Mesendoderm (in vitro differentiated cells): ENCODE data around the gene CNGB1.

Experiments used
- DNase-seq: peaks from one replicate; pipeline ENCODE4 v3.0.0; 2013
- H2AK5ac ChIP-seq: 2 replicates; pipeline ENCODE4 v1.6.1; 2013; ENCODE audit warnings: low read length, inconsistent platforms
- H2BK120ac ChIP-seq: 2 replicates; pipeline ENCODE4 v1.6.1; 2013; ENCODE audit warnings: low read depth, mild to moderate bottlenecking, low read length, moderate library complexity, mixed read lengths
- H2BK15ac ChIP-seq: replicated peaks from 2 replicates; pipeline ENCODE4 v1.6.1; 2013; ENCODE audit warnings: low read depth, mild to moderate bottlenecking, moderate library complexity
- H2BK5ac ChIP-seq: 2 replicates; pipeline ENCODE4 v1.6.1; 2013; ENCODE audit warnings: low read length, inconsistent platforms
- H3K18ac ChIP-seq: 2 replicates; pipeline ENCODE4 v1.6.1; 2013; ENCODE audit warnings: mild to moderate bottlenecking, low read length, mixed read lengths
- H3K23ac ChIP-seq: one replicate; pipeline ENCODE4 v1.6.1; 2013; ENCODE audit warnings: low read length
- H3K27ac ChIP-seq: 2 replicates; pipeline ENCODE4 v1.5.1; 2013; ENCODE audit warnings: low read depth, mild to moderate bottlenecking, inconsistent platforms, low read length, moderate library complexity
- H3K27me3 ChIP-seq: 2 replicates; pipeline ENCODE4 v1.6.1; 2013; ENCODE audit warnings: low read length, control low read depth, mild to moderate bottlenecking, inconsistent platforms; ENCODE audit not compliant: insufficient read depth, poor library complexity
- H3K36me3 ChIP-seq: 2 replicates; pipeline ENCODE4 v1.6.1; 2013; ENCODE audit warnings: low read length, inconsistent platforms; ENCODE audit not compliant: control insufficient read depth, insufficient read depth
- H3K4ac ChIP-seq: one replicate; pipeline ENCODE4 v1.6.1; 2013; ENCODE audit warnings: low read depth, mild to moderate bottlenecking, low read length, moderate library complexity
- H3K4me1 ChIP-seq: 2 replicates; pipeline ENCODE4 v1.6.1; 2013; ENCODE audit warnings: low read depth, low read length, inconsistent platforms; ENCODE audit not compliant: control insufficient read depth
- H3K4me2 ChIP-seq: 2 replicates; pipeline ENCODE4 v1.6.1; 2013; ENCODE audit warnings: low read length
- H3K4me3 ChIP-seq: 2 replicates; pipeline ENCODE4 v1.5.1; 2013; ENCODE audit warnings: mild to moderate bottlenecking, low read length
- H3K56ac ChIP-seq: one replicate; pipeline ENCODE4 v1.6.1; 2013; ENCODE audit warnings: low read length
- H3K79me1 ChIP-seq: 2 replicates; pipeline ENCODE4 v1.6.1; 2013; ENCODE audit warnings: low read length, inconsistent platforms
- H3K79me2 ChIP-seq: 2 replicates; pipeline ENCODE4 v1.6.1; 2013; ENCODE audit warnings: mild to moderate bottlenecking, low read length; ENCODE audit not compliant: control insufficient read depth, insufficient read depth
- H3K9ac ChIP-seq: 2 replicates; pipeline ENCODE4 v1.6.1; 2013; ENCODE audit warnings: low read length, inconsistent platforms
- H4K5ac ChIP-seq: one replicate; pipeline ENCODE4 v1.6.1; 2013; ENCODE audit warnings: low read length
- H4K8ac ChIP-seq: one replicate; pipeline ENCODE4 v1.6.1; 2013; ENCODE audit warnings: low read depth, mild to moderate bottlenecking, control low read depth, low read length, moderate library complexity
- WGBS: extraction: QIAGEN DNeasy Blood & Tissue Kit; methylation state at CpG from one replicate; pipeline ENCODE4 v1.1.7; 2013; ENCODE audit warnings: low lambda C conversion rate, missing lambda C conversion rate; ENCODE audit not compliant: insufficient coverage; ENCODE audit errors: extremely low coverage; 5-methylcytosine and 5-hydroxymethylcytosine counted together

CNGB1 gene

DNA sequence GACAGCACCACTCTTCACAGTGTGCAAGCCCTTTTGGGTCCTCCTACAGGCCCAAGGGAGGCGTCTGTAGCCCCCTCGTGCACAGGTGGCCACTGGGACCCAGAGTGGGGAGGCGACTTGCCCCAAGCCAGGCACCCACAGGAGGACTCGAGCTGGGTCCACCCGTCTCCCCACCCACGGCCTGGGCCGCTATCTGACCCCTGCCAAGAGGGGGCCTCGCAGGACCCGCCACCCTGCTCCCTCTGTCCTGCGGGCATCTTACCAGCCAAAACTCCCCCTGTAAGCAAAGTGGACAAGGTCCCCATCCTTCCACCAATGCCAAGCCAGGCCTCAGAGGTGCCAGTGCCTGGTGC, 31.1 kb downstream of the CNGB1 start:
- Histone ChIP-seq H3K23ac (no peak overlapping the region), H2BK15ac (no peak overlapping the region), H2BK5ac (no peak overlapping the region), H3K4me2 (no peak overlapping the region), H3K79me2 (no peaks in the 10 kb centered on the region), H2AK5ac (no peak overlapping the region), H3K4me3 (no peak overlapping the region), H4K5ac (no peak overlapping the region), H2BK120ac (no peak overlapping the region), H3K4me1 (no peaks in the 10 kb centered on the region), H3K79me1 (no peaks in the 10 kb centered on the region), H3K36me3 (no peaks in the 10 kb centered on the region), H3K27ac (no peak overlapping the region), H3K56ac (no peak overlapping the region), H3K9ac (no peak overlapping the region), H4K8ac (no peak overlapping the region), H3K18ac (no peak overlapping the region), H3K27me3 (no peaks in the 10 kb centered on the region), H3K4ac (no peak overlapping the region)
- WGBS = no CpG with 5 or more reads among the region's 10 CpGs
- no peak for DNase-seq

DNA sequence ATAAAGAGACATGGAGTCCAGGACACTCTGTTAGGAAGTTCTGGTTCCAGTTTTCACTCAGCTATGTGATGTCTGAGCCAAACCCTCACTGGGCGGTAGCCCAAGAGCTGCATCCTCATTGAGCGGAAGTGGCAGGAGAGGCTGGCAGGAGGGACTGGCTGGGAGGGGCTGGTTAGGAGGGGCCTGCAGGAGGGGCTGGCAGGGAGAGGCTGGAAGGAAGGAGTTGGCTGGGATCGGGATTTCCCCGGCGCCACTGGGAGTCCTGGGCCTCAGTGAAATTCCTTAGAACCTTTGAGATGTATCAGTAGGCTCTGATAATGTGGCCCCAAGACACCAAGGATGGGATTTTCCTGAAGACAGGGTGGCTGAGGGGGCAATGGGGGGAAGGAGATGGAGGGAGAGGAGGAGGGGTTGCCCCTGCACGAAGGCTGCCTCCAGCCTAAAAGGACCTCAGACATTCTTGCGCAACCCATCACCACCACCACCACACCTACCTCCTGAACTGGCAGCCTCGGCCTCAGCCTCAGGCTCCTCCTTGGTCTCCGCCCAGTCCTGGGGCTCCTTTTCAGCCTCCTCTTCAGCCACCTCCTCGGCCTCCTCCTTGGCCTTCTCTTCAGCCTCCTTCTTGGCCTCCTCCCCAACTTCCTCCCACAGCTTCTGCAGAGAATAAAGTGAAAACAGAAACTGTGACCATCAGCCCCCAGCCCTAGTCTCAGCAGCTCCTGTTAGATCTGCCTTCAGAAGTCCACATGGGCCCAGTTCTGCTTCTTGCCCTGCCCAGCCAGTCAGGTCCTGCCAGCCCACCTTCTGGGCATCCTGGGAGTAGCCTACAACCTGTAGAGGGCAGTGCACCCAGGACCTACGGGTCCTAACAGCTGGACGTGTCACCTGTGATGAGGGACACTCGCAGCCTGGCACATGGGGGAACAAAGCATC, 31.7 kb downstream of the CNGB1 start:
- DNase-seq = peak; percentile 31
- Histone ChIP-seq H3K4me3 (no peak overlapping the region), H2BK120ac (no peak overlapping the region), H3K79me2 (no peaks in the 10 kb centered on the region), H3K27ac (no peak overlapping the region), H3K56ac (no peak overlapping the region), H2AK5ac (no peak overlapping the region), H2BK15ac (no peak overlapping the region), H4K5ac (no peak overlapping the region), H3K79me1 (no peaks in the 10 kb centered on the region), H3K4ac (no peak overlapping the region), H3K18ac (no peak overlapping the region), H3K4me2 (no peak overlapping the region), H3K23ac (no peak overlapping the region), H3K36me3 (no peaks in the 10 kb centered on the region), H2BK5ac (no peak overlapping the region), H4K8ac (no peak overlapping the region), H3K27me3 (no peaks in the 10 kb centered on the region), H3K4me1 (no peaks in the 10 kb centered on the region), H3K9ac (no peak overlapping the region)
- no CpG with 5 or more reads among the region's 13 CpGs for WGBS

DNA sequence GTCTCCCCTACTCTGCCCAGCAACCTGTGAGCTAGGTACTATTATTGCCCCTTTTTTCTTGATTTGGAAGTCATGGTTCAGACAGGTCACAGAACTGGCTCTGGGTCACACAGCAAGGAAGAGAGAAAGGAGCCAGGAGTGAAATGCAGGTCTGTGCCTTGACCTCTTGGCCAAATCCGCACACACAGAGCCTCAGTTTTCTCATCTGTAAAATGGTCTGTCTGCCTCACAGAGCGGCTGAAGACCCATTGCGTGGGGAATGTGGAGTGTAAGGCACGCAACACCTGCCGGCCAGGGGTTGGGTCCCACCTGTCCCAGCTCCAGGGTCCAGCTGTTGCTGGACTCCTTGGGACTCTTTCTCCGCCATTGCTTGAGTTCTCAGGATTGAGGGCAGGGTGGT, 32.4 kb downstream of the CNGB1 start:
- Histone ChIP-seq H2BK15ac (no peak overlapping the region), H3K18ac (no peak overlapping the region), H3K23ac (no peak overlapping the region), H2AK5ac (no peak overlapping the region), H3K4me3 (no peak overlapping the region), H3K56ac (no peak overlapping the region), H4K8ac (no peak overlapping the region), H3K9ac (no peak overlapping the region), H3K4ac (no peak overlapping the region), H3K36me3 (no peaks in the 10 kb centered on the region), H3K4me1 (no peaks in the 10 kb centered on the region), H4K5ac (no peak overlapping the region), H2BK120ac (no peak overlapping the region), H3K79me2 (no peaks in the 10 kb centered on the region), H3K27me3 (no peaks in the 10 kb centered on the region), H2BK5ac (no peak overlapping the region), H3K4me2 (no peak overlapping the region), H3K79me1 (no peaks in the 10 kb centered on the region), H3K27ac (no peak overlapping the region)
- no peak for DNase-seq
- no CpG with 5 or more reads among the region's 6 CpGs for WGBS

DNA sequence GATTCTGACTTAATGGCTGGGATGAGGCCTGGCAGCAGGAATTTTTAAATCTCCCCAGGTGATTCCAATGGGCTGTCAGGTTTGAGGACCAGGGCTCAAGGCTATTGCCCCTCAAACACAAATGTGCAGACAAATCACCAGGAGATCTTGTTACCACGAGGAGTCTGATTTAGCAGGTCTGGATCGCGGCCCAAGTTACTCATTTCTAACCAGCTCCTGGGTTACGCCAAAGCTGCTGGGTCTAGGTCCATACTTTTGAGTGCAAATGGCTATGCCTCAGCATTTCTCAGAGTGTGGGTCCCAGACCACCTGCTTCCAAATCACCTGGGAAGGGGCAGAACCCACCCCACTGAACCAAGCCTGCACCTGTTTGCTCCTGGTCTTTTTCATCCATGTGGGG, 33.1 kb downstream of the CNGB1 start:
- no CpG with 5 or more reads among the region's 4 CpGs for WGBS
- no peak overlapping the region for H2AK5ac ChIP-seq
- H2BK5ac ChIP-seq = no peak overlapping the region
- no peak overlapping the region for H4K5ac ChIP-seq
- no peaks in the 10 kb centered on the region for H3K79me2 ChIP-seq
- H2BK15ac ChIP-seq = no peak overlapping the region
- H3K27ac ChIP-seq = no peak overlapping the region
- no peak overlapping the region for H3K4ac ChIP-seq
- H3K56ac ChIP-seq = no peak overlapping the region
- no peak overlapping the region for H3K18ac ChIP-seq
- H4K8ac ChIP-seq = no peak overlapping the region
- H3K9ac ChIP-seq = no peak overlapping the region
- no peak overlapping the region for H2BK120ac ChIP-seq
- no peaks in the 10 kb centered on the region for H3K79me1 ChIP-seq
- no peaks in the 10 kb centered on the region for H3K4me1 ChIP-seq
- H3K23ac ChIP-seq = no peak overlapping the region
- DNase-seq = no peak
- no peaks in the 10 kb centered on the region for H3K27me3 ChIP-seq
- no peak overlapping the region for H3K4me3 ChIP-seq
- no peaks in the 10 kb centered on the region for H3K36me3 ChIP-seq
- no peak overlapping the region for H3K4me2 ChIP-seq

DNA sequence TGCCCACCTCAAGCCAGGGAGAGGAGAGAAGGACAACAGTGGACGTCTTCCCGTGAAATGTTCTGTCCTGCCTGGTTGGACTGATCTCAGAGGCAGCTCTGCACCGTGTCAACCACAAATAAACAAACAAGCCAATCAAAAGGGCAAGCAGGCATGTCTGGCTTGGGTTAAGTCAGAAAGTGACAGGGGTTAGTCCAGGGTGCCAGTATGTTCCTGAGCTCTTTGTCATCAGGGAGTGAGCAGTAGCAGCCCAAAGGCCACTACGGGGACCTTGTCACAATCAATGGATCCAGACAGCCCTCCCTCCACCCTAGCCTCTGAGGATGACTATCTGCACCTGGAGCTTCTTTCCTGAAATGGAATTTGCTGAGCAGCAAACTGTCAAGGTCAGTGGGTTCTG, 35.0 kb downstream of the CNGB1 start:
- no peak overlapping the region for H2BK15ac ChIP-seq
- H3K4ac ChIP-seq = no peak overlapping the region
- no peak overlapping the region for H3K4me2 ChIP-seq
- H3K79me2 ChIP-seq = no peaks in the 10 kb centered on the region
- H3K27ac ChIP-seq = no peak overlapping the region
- no peak overlapping the region for H3K9ac ChIP-seq
- H3K4me3 ChIP-seq = no peak overlapping the region
- H3K4me1 ChIP-seq = no peaks in the 10 kb centered on the region
- H4K8ac ChIP-seq = no peak overlapping the region
- no peak for DNase-seq
- no peaks in the 10 kb centered on the region for H3K27me3 ChIP-seq
- no peak overlapping the region for H4K5ac ChIP-seq
- no peak overlapping the region for H3K56ac ChIP-seq
- no peaks in the 10 kb centered on the region for H3K36me3 ChIP-seq
- H3K79me1 ChIP-seq = no peaks in the 10 kb centered on the region
- H2BK5ac ChIP-seq = no peak overlapping the region
- no CpG with 5 or more reads among the region's 4 CpGs for WGBS
- no peak overlapping the region for H2BK120ac ChIP-seq
- H3K18ac ChIP-seq = no peak overlapping the region
- no peak overlapping the region for H2AK5ac ChIP-seq
- H3K23ac ChIP-seq = no peak overlapping the region

DNA sequence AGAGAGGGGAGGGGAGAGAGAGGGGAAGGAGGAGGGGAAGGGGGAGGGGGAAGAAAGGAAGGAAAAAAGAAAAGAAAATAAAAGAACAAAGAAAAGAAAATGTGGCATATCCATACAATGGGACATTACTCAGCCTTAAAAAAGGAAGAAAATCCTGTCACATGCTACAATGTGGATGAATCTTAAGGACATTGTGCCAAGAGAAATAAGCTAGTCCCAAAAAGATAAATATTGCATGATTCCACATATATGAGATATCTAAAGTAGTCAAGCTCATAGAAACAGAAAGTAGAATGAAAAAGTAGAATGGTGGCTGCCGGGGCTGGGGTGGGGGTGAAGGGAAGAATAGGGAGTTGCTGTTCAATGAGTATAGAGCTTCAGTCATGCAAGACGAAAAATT, 40.4 kb downstream of the CNGB1 start:
- no peaks in the 10 kb centered on the region for H3K4me1 ChIP-seq
- H2AK5ac ChIP-seq = no peak overlapping the region
- H3K9ac ChIP-seq = no peak overlapping the region
- DNase-seq = no peak
- H3K27ac ChIP-seq = no peak overlapping the region
- no peak overlapping the region for H3K4me3 ChIP-seq
- H3K4ac ChIP-seq = no peak overlapping the region
- H3K18ac ChIP-seq = no peak overlapping the region
- no peak overlapping the region for H3K23ac ChIP-seq
- no peaks in the 10 kb centered on the region for H3K27me3 ChIP-seq
- H2BK5ac ChIP-seq = no peak overlapping the region
- no peak overlapping the region for H2BK120ac ChIP-seq
- no peak overlapping the region for H2BK15ac ChIP-seq
- H4K8ac ChIP-seq = no peak overlapping the region
- no peaks in the 10 kb centered on the region for H3K36me3 ChIP-seq
- no peaks in the 10 kb centered on the region for H3K79me1 ChIP-seq
- H4K5ac ChIP-seq = no peak overlapping the region
- no CpG with 5 or more reads among the region's 2 CpGs for WGBS
- no peak overlapping the region for H3K56ac ChIP-seq
- no peak overlapping the region for H3K4me2 ChIP-seq
- H3K79me2 ChIP-seq = no peaks in the 10 kb centered on the region
